Caco-2 (cell line): ENCODE measurements around the gene PGM1. TPM values are rescaled to one million over a fixed set of nuclear protein-coding genes. Genes with fewer than 3 reads are reported as not detected.
"Not testable (repeated sequence)": the region's sequence is repeated elsewhere in the genome, so short reads cannot be mapped to it uniquely, and the experiment has no call there.

Experiments
- BruUV-seq: library from RNA; stranded (reverse); fragments of 400-500 nt; replicated peaks from 2 replicates; lab custom pipeline; 2021; lab: Mats Ljungman, UMichigan
- CTCF ChIA-PET: fragments of 300-600 bp; sonication (Branson Sonifier 250); formaldehyde crosslinking; loops from one replicate; lab custom pipeline; 2022; ENCODE audit warnings: antibody characterized with exemption; lab: Charles Lee
- POLR2A ChIA-PET: fragments of 300-600 bp; sonication (Branson Sonifier 250); formaldehyde crosslinking; loops from one replicate; lab custom pipeline; 2022; ENCODE audit warnings: antibody characterized with exemption; lab: Charles Lee
- DNase-seq, 2 experiments: peaks; one replicate each; pipeline versions ENCODE4 v3.0.0 to v3.0.0-alpha.2; 2020 to 2022
- H3K27me3 ChIP-seq: replicated peaks from 2 replicates; pipeline ENCODE4 v1.6.0; 2011; ENCODE audit warnings: low read length; ENCODE audit not compliant: control insufficient read depth, insufficient read depth
- H3K36me3 ChIP-seq: 2 replicates; pipeline ENCODE4 v1.5.1; 2011; ENCODE audit warnings: low read length; ENCODE audit not compliant: control insufficient read depth, insufficient read depth
- H3K4me1 ChIP-seq: fragments of 250-450 bp; sonication (Bioruptor Pico); 2 replicates; pipeline ENCODE4 v1.5.1; 2020; ENCODE audit warnings: mild to moderate bottlenecking
- H3K4me3 ChIP-seq: 2 replicates; pipeline ENCODE4 v1.5.1; 2011; ENCODE audit warnings: low read depth, mild to moderate bottlenecking, control low read depth, low read length
- H3K9me3 ChIP-seq: fragments of 250-450 bp; sonication (Bioruptor Pico); 2 replicates; pipeline ENCODE4 v1.5.1; 2020; ENCODE audit warnings: mild to moderate bottlenecking, moderate library complexity
- H3K27ac Mint-ChIP-seq: one replicate; pipeline ENCODE4 v1.8.0; 2022; ENCODE audit warnings: mixed read lengths; ENCODE audit not compliant: unreplicated experiment
- H3K27me3 Mint-ChIP-seq: one replicate; pipeline ENCODE4 v1.8.0; 2022; ENCODE audit warnings: mixed read lengths; ENCODE audit not compliant: insufficient read depth, unreplicated experiment
- H3K36me3 Mint-ChIP-seq: one replicate; pipeline ENCODE4 v1.8.0; 2022; ENCODE audit warnings: mild to moderate bottlenecking, mixed read lengths; ENCODE audit not compliant: insufficient read depth, unreplicated experiment
- H3K4me1 Mint-ChIP-seq: one replicate; pipeline ENCODE4 v1.8.0; 2022; ENCODE audit warnings: low read depth, mixed read lengths; ENCODE audit not compliant: unreplicated experiment
- H3K4me3 Mint-ChIP-seq: one replicate; pipeline ENCODE4 v1.8.0; 2022; ENCODE audit warnings: mild to moderate bottlenecking, moderate library complexity, mixed read lengths; ENCODE audit not compliant: unreplicated experiment
- H3K9me3 Mint-ChIP-seq: one replicate; pipeline ENCODE4 v1.8.0; 2022; ENCODE audit warnings: mixed read lengths; ENCODE audit not compliant: unreplicated experiment
- intact Hi-C: fragments of 100-400 bp; cut with micrococcal nuclease; formaldehyde crosslinking; loops from one replicate; pipeline ENCODE4 v1.10.0; 2022; ENCODE audit not compliant: unreplicated experiment
- total RNA-seq: library from RNA; stranded (reverse); gene quantifications from 2 replicates; pipeline ENCODE4 v1.2.3, GENCODE V29; 2022
- TF ChIP-seq, protein P1 (sequence below), 2 experiments: fragments of 200-600 bp in 1 of 2; IDR thresholded peaks; 1 replicate in 1 of 2; 2 replicates in 1 of 2; pipeline versions ENCODE4 v1.5.1 to v1.8.0; 2011 to 2022; ENCODE audit warnings: antibody characterized with exemption in 1 of 2, control low read depth in 1 of 2, inconsistent platforms in 1 of 2, low read depth in 1 of 2, low read length in 1 of 2, mild to moderate bottlenecking in 1 of 2, moderate library complexity in 1 of 2; ENCODE audit not compliant: insufficient read depth in 1 of 2, severe bottlenecking in 1 of 2, unreplicated experiment in 1 of 2

Gene PGM1
- total RNA-seq, 1 experiment from 2014 or later, result 22.5 TPM

DNA sequence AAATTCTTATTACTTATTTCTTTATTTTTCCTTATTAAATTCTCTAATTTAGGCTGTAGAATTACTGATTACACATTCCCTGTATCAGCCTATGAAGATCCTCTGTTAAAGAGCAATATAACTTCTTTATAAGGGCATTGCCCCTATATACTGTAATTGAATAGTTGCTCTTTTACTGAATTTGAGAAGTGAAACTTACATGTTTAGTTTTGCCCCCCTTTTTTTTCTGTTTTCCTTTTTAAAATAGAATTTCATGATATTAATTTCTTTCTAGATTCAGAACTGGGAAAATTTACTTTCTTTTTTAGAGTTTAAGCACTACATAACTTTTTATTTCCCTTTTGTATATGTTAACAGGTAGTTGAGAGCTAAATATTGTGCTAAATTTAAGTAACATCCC lies 29.5 kb upstream of the PGM1 start:
- H3K27ac Mint-ChIP-seq, result no peak overlapping the region
- H3K4me1 Mint-ChIP-seq, result no peaks in the 10 kb centered on the region
- BruUV-seq, result no TSS peak
- H3K4me3 Mint-ChIP-seq, result no peak overlapping the region
- H3K27me3 ChIP-seq, result no peaks in the 10 kb centered on the region
- H3K4me1 ChIP-seq, result no peaks in the 10 kb centered on the region
- ChIA-PET POLR2A (no interaction called here), CTCF (no interaction called here)
- TF ChIP-seq, protein P1, sequence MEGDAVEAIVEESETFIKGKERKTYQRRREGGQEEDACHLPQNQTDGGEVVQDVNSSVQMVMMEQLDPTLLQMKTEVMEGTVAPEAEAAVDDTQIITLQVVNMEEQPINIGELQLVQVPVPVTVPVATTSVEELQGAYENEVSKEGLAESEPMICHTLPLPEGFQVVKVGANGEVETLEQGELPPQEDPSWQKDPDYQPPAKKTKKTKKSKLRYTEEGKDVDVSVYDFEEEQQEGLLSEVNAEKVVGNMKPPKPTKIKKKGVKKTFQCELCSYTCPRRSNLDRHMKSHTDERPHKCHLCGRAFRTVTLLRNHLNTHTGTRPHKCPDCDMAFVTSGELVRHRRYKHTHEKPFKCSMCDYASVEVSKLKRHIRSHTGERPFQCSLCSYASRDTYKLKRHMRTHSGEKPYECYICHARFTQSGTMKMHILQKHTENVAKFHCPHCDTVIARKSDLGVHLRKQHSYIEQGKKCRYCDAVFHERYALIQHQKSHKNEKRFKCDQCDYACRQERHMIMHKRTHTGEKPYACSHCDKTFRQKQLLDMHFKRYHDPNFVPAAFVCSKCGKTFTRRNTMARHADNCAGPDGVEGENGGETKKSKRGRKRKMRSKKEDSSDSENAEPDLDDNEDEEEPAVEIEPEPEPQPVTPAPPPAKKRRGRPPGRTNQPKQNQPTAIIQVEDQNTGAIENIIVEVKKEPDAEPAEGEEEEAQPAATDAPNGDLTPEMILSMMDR (IDR thresholded peaks at IDR 0.05; ENCODE audit: insufficient read depth in 1 of 2, low read depth in 1 of 2, low read length in 1 of 2, severe bottlenecking in 1 of 2, unreplicated experiment in 1 of 2), result no peak
- H3K27me3 Mint-ChIP-seq, result no peaks in the 10 kb centered on the region
- no peaks in the 10 kb centered on the region for H3K36me3 ChIP-seq
- intact Hi-C loops, result no loop called here
- H3K36me3 Mint-ChIP-seq, result no peaks in the 10 kb centered on the region
- no peak overlapping the region for H3K4me3 ChIP-seq
- DNase-seq, result no peak
- H3K9me3 ChIP-seq, result no peaks in the 10 kb centered on the region
- H3K9me3 Mint-ChIP-seq, result no peaks in the 10 kb centered on the region

DNA sequence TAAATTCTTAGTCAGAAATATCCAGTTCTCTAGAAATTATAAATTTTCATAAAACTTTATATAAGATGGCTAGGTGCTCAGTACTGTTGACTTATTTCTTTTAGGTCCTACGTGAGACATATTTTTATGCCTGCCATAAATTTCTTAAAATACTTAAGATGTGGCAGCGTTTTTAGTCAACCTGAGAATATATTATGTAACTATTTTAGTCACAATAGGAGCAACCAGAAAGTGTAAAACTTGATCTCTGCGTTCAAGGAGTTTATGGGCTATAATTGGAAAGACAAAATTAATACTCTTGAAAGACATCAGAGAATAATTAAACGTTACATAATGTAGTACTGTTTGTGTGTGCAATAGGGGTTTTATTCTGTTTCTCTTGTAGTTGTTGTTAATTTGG lies 24.1 kb upstream of the PGM1 start:
- DNase-seq, result no peak
- Histone ChIP-seq H3K36me3 (no peaks in the 10 kb centered on the region), H3K9me3 (no peaks in the 10 kb centered on the region), H3K4me1 (no peaks in the 10 kb centered on the region), H3K27me3 (no peaks in the 10 kb centered on the region), H3K4me3 (no peak overlapping the region)
- Mint-ChIP-seq H3K9me3 (no peaks in the 10 kb centered on the region), H3K27ac (no peak overlapping the region), H3K4me1 (no peaks in the 10 kb centered on the region), H3K4me3 (no peak overlapping the region), H3K36me3 (no peaks in the 10 kb centered on the region), H3K27me3 (no peaks in the 10 kb centered on the region)
- TF ChIP-seq, protein P1 (IDR thresholded peaks at IDR 0.05; ENCODE audit: insufficient read depth in 1 of 2, low read depth in 1 of 2, low read length in 1 of 2, severe bottlenecking in 1 of 2, unreplicated experiment in 1 of 2), result no peak
- CTCF ChIA-PET, result no interaction called here
- intact Hi-C loops, result no loop called here
- BruUV-seq, result no TSS peak
- POLR2A ChIA-PET, result no interaction called here

DNA sequence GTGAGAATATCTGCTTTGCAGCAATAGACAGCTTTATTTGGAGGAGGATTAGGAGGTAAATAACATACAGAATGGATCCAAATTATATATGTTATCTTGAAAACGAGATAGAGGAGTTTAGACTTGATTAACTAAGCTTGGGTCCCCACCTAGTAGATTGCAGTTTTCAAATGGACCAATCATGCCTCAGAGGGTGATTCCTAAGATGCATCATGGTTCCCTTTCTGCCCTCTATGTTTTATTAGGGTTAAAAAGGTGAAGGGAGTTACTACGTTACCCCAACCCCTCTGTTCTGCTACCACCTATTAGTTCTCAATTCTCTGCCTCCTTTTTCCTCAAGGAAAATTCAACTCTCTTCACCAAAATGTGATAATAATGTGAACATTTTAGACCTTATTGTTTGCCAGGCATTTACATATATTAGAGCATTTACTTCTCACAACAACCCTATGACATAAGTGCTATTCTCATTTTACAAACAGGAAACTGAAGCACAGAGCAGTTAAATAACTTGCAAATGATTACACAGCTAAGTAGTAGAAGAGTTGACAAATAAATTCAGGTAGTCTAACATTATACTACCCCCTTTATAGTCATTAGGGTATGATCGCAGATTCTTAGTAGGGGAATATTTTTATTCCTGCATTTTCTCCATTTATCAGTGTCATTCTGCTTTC lies 23.4 kb upstream of the PGM1 start:
- Histone ChIP-seq H3K27me3 (no peaks in the 10 kb centered on the region), H3K4me3 (no peak overlapping the region), H3K9me3 (no peaks in the 10 kb centered on the region), H3K36me3 (no peaks in the 10 kb centered on the region), H3K4me1 (no peaks in the 10 kb centered on the region)
- ChIA-PET CTCF (no interaction called here), POLR2A (no interaction called here)
- no peaks in the 10 kb centered on the region for H3K36me3 Mint-ChIP-seq
- H3K4me1 Mint-ChIP-seq, result no peaks in the 10 kb centered on the region
- no TSS peak for BruUV-seq
- TF ChIP-seq, protein P1 (IDR thresholded peaks at IDR 0.05; ENCODE audit: insufficient read depth in 1 of 2, low read depth in 1 of 2, low read length in 1 of 2, severe bottlenecking in 1 of 2, unreplicated experiment in 1 of 2), result no peak
- H3K9me3 Mint-ChIP-seq, result no peaks in the 10 kb centered on the region
- H3K27me3 Mint-ChIP-seq, result no peaks in the 10 kb centered on the region
- DNase-seq, result no peak
- no peak overlapping the region for H3K4me3 Mint-ChIP-seq
- intact Hi-C loops, result no loop called here
- H3K27ac Mint-ChIP-seq, result no peak overlapping the region

DNA sequence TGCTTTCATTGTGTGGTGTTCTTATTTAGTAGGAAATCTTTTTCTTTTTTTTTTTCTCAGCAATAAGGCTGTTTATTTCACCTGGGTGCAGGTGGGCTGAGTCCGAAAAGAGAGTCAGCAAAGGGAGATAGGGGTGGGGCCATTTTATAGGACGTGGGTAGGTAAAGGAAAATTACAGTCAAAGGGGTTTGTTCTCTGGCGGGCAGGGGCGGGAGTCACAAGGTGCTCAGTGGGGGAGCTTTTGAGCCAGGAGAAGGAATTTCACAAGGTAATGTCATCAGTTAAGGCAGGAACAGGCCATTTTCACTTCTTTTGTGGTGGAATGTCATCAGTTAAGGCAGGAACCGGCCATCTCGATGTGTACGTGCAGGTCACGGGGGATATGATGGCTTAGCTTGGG lies 20.5 kb upstream of the PGM1 start:
- H3K27me3 Mint-ChIP-seq, H3K9me3 Mint-ChIP-seq, CTCF ChIA-PET, H3K4me3 ChIP-seq, DNase-seq, POLR2A ChIA-PET, H3K36me3 Mint-ChIP-seq, H3K9me3 ChIP-seq, H3K27me3 ChIP-seq, H3K4me1 ChIP-seq, H3K4me3 Mint-ChIP-seq, H3K27ac Mint-ChIP-seq, intact Hi-C loops, H3K36me3 ChIP-seq, H3K4me1 Mint-ChIP-seq, BruUV-seq: not testable (repeated sequence)

DNA sequence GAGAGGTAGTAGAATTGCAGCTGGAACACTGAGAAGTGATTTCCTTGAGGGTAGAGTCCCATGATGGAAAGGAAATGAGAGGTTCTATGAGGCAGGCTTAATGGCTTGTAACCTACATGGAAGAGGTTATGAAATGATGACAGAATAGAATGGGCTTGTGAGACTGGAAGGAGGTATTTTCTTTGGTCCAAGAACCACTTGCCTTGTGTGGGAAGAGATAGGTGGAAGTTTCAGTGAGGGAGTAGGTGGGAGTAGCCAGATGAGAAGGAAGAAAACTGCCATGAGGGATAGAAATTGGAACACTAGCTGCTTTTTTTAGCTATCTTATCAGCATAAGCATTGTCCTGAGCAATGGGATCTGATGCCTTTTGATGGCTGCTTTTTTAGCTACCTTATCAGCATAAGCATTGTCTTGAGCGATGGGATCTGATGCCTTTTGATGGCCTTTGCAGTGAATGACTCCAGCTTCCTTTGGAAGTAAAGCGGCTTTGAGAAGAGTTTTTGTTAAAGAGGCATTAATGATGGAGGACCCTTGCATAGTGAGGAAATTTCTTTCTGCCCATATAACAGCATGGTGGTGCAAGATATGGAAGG lies 18.9 kb upstream of the PGM1 start:
- DNase-seq, CTCF ChIA-PET, H3K27me3 Mint-ChIP-seq, H3K4me1 Mint-ChIP-seq, H3K36me3 ChIP-seq, H3K4me3 Mint-ChIP-seq, H3K4me1 ChIP-seq, H3K9me3 ChIP-seq, H3K27me3 ChIP-seq, H3K27ac Mint-ChIP-seq, H3K9me3 Mint-ChIP-seq, BruUV-seq, H3K36me3 Mint-ChIP-seq, H3K4me3 ChIP-seq, POLR2A ChIA-PET, intact Hi-C loops: not testable (repeated sequence)
